Sigmoid colon (tissue), 7 donors: ENCODE results near the gene VEGFA. TPM values are rescaled to one million over a fixed set of nuclear protein-coding genes. Genes with fewer than 3 reads are reported as not detected.

Source experiments
- DNase-seq: peaks from one replicate; pipeline ENCODE4 v3.0.0-alpha.2; 2019
- H3K27ac ChIP-seq, 4 donors: fragments of 200-600 bp; sonication (generic); one replicate each; pipeline ENCODE4 v1.5.1; 2016 to 2019; ENCODE audit warnings: mild to moderate bottlenecking in 1 of 4
- H3K27me3 ChIP-seq, 3 donors: fragments of 200-600 bp; sonication (generic); one replicate each; pipeline ENCODE4 v1.5.1; 2019; ENCODE audit warnings: mild to moderate bottlenecking in 1 of 3
- H3K36me3 ChIP-seq, 4 donors: fragments of 200-600 bp; sonication (generic); one replicate each; pipeline ENCODE4 v1.5.1; 2016 to 2019
- H3K4me1 ChIP-seq, 4 donors: fragments of 200-600 bp; sonication (generic); one replicate each; pipeline ENCODE4 v1.5.1; 2017 to 2019
- H3K4me3 ChIP-seq, 4 donors: fragments of 200-600 bp; sonication (generic); one replicate each; pipeline ENCODE4 v1.5.1; 2017 to 2019; ENCODE audit warnings: mild to moderate bottlenecking in 2 of 4, moderate library complexity in 1 of 4
- H3K9me3 ChIP-seq, 4 donors: fragments of 200-600 bp in 3 of 4; sonication (generic) in 3 of 4; one replicate each; pipeline versions ENCODE4 v1.5.1 to v1.6.1; 2013 to 2019
- EP300 ChIP-seq, 4 donors: sonication (generic); formaldehyde crosslinking; IDR thresholded peaks; one replicate each; pipeline ENCODE4 v1.6.1; 2017; ENCODE audit warnings: antibody characterized with exemption in 4 of 4
- POLR2A ChIP-seq, 2 donors: fragments of 450-650 bp; IDR thresholded peaks; one replicate each; pipeline ENCODE4 v1.6.1; 2016; ENCODE audit warnings: antibody characterized with exemption in 2 of 2, mild to moderate bottlenecking in 2 of 2, moderate library complexity in 2 of 2
- POLR2AphosphoS5 ChIP-seq, 4 donors: sonication (generic); formaldehyde crosslinking; IDR thresholded peaks; one replicate each; pipeline ENCODE4 v1.6.1; 2017; ENCODE audit warnings: antibody characterized with exemption in 4 of 4
- WGBS, 2 donors: extraction: QIAGEN DNeasy Blood & Tissue Kit; methylation state at CpG; one replicate each; pipeline ENCODE4 v1.1.7; 2013; 5-methylcytosine and 5-hydroxymethylcytosine counted together
- intact Hi-C: fragments of 100-400 bp; cut with DNase I; formaldehyde crosslinking; loops from one replicate; pipeline ENCODE4 v1.15.1; 2023
- polyA plus RNA-seq, 3 donors: library from polyadenylated mRNA; stranded (reverse); fragments of 200-250 nt; gene quantifications; one replicate each; pipeline ENCODE4 v1.2.3, GENCODE V29; 2013
- total RNA-seq, 4 donors: library from RNA; depleted of rRNA; stranded (reverse); fragments of >200 nt; gene quantifications; one replicate each; pipeline ENCODE4 v1.1.0, GENCODE V29; 2016
- TF ChIP-seq, protein P1 (sequence below), 4 experiments: fragments of 450-650 bp in 3 of 4; fragments of 200-600 bp in 1 of 4; IDR thresholded peaks; one replicate each; pipeline ENCODE4 v1.5.1; 2016 to 2019; ENCODE audit warnings: antibody characterized with exemption in 4 of 4, mild to moderate bottlenecking in 3 of 4, moderate library complexity in 2 of 4
- donor health status: healthy with polysubstance abuse.
- donor health status: Bipolar disorder and iron deficiency.
- donor health status: healthy.

VEGFA gene
- total and polyA plus RNA-seq, 7 donors: 11.1 to 111 (median 34.2) TPM

DNA sequence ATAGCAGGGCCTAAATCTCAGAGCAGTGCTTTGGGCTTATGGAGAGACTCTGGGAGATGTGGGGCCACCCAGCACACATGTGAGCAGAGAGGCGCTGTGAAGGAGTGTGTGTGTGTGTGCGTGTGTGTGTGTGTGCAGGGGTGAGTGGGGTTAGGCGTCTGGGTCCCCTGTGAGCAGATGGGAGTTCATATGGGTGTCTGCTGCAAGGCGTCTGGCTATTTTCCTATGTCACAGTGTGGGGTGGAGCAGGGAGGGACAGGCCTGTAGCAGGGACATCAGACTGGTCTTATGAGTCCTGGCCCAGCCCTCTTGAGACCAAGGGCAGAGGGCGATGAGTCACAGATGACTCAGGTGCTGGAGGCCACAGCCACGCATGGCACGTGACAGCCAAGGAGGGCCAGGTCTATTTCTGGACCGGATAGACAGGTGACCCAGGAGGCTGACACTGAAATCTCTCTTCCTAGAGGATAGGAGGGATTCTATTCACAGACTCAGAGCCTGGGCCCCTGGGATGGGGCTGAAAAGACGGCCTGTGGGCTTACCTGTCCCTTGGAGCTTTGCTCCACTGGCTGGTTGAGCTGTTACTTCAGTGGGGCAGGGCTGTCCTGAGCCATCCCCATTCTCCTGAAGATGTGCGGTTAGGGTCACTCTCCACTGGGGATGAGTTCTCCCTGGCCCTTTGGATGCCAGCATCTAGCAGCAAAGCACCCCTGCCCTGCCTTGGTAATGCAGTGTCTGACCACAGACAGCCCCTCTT, 28.9 kb downstream of the VEGFA start:
- Histone ChIP-seq H3K36me3 (no peaks in the 10 kb centered on the region), H3K9me3 (no peaks in the 10 kb centered on the region), H3K27me3 (no peaks in the 10 kb centered on the region), H3K4me1 (no peaks in the 10 kb centered on the region), H3K27ac (no peak overlapping the region), H3K4me3 (no peak overlapping the region)
- intact Hi-C loops: no loop called here
- DNase-seq: no peak
- TF ChIP-seq POLR2AphosphoS5 (IDR thresholded peaks at IDR 0.05) (peak in 1 of 4 donors; percentile 12), POLR2A (IDR thresholded peaks at IDR 0.05) (peak in 1 of 2 donors; percentile 52), EP300 (IDR thresholded peaks at IDR 0.05) (no peak)
- WGBS, 2 donors: 27 to 65% methylated on average over 10 of the region's 10 CpGs

GRCh38 chr6:43799551-43800297, 29.7 kb downstream of the VEGFA start:
- Histone ChIP-seq H3K4me3 (no peak overlapping the region), H3K27ac (no peak overlapping the region)
- intact Hi-C loops: no loop called here

DNA sequence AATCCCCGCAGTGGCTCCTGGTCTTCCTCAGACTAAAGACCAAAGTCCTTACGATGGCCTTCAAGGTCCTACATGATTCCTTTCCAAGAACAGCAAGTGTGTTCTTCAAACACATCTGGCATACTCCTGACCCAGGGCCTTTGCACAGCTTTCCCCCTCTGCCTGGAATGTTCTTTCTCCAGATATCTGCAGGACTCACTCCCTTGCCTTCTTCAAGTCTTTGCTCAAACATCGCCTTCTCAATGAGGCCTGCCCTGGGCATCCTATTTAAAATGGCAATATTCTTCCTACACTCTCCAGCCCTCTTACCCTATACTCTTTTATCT, 30.2 kb downstream of the VEGFA start:
- WGBS, 2 donors: 61 to 73% methylated on average over 3 of the region's 3 CpGs
- intact Hi-C loops: no loop called here
- no peak overlapping the region for H3K27ac ChIP-seq
- H3K9me3 ChIP-seq: no peaks in the 10 kb centered on the region
- TF ChIP-seq POLR2AphosphoS5 (IDR thresholded peaks at IDR 0.05) (no peak), POLR2A (IDR thresholded peaks at IDR 0.05) (no peak), EP300 (IDR thresholded peaks at IDR 0.05) (no peak)
- TF ChIP-seq, protein P1, sequence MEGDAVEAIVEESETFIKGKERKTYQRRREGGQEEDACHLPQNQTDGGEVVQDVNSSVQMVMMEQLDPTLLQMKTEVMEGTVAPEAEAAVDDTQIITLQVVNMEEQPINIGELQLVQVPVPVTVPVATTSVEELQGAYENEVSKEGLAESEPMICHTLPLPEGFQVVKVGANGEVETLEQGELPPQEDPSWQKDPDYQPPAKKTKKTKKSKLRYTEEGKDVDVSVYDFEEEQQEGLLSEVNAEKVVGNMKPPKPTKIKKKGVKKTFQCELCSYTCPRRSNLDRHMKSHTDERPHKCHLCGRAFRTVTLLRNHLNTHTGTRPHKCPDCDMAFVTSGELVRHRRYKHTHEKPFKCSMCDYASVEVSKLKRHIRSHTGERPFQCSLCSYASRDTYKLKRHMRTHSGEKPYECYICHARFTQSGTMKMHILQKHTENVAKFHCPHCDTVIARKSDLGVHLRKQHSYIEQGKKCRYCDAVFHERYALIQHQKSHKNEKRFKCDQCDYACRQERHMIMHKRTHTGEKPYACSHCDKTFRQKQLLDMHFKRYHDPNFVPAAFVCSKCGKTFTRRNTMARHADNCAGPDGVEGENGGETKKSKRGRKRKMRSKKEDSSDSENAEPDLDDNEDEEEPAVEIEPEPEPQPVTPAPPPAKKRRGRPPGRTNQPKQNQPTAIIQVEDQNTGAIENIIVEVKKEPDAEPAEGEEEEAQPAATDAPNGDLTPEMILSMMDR (IDR thresholded peaks at IDR 0.05): no peak
- no peaks in the 10 kb centered on the region for H3K4me1 ChIP-seq
- no peak overlapping the region for H3K4me3 ChIP-seq
- H3K36me3 ChIP-seq: no peaks in the 10 kb centered on the region
- no peaks in the 10 kb centered on the region for H3K27me3 ChIP-seq
- no peak for DNase-seq

More at GRCh38 chr6:43799551-43800297, 29.7 kb downstream of the VEGFA start:
- 60 to 87% methylated on average over 6 of the region's 6 CpGs for WGBS, 2 donors
- no peak for DNase-seq
- no peaks in the 10 kb centered on the region for H3K4me1 ChIP-seq
- H3K36me3 ChIP-seq: no peaks in the 10 kb centered on the region
- no peaks in the 10 kb centered on the region for H3K27me3 ChIP-seq
- H3K9me3 ChIP-seq: no peaks in the 10 kb centered on the region
- TF ChIP-seq POLR2A (IDR thresholded peaks at IDR 0.05): no peak
- TF ChIP-seq, protein P1 (IDR thresholded peaks at IDR 0.05): no peak
- no peak for TF ChIP-seq POLR2AphosphoS5 (IDR thresholded peaks at IDR 0.05)
- TF ChIP-seq EP300 (IDR thresholded peaks at IDR 0.05): no peak

DNA sequence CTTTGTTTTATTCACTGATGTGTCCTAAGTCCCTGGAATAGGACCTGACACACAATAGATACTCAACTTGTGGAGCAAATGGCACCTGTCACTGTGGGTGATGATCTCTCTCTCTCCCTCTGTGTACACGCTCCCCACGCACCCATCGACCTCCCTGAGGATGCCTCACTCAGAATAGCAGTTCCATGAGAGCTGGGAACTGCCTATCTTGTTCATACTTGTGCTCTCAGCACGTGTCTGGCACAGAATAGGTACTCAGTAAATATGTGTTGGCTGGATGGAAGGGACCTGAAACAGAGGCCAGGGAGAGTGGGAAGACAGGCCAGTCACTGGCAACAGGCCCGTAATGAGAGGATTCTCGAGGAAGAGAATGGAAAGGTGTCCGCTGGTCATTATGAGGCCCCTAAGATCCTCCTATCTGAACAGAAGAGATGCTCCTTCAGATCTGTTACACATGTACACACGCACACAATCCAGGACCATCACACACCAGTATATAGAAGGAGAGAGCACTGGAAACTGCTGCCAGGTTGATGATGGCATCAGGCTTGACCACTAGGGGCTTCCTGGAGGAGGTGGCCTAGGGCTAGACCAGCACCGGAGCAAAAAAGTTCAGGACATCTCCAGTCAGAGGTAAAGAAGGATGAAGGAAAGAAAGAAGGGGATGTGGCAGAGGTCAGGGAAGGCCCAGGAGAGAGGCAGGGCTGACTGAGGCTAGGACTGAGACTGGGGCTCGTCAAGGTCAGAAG, 30.9 kb downstream of the VEGFA start:
- Histone ChIP-seq H3K4me1 (no peaks in the 10 kb centered on the region), H3K9me3 (no peaks in the 10 kb centered on the region), H3K27me3 (no peaks in the 10 kb centered on the region), H3K27ac (no peak overlapping the region), H3K4me3 (no peak overlapping the region), H3K36me3 (no peaks in the 10 kb centered on the region)
- intact Hi-C loops: no loop called here
- DNase-seq: no peak
- WGBS, 2 donors: 92 to 93% methylated on average over 10 of the region's 10 CpGs
- TF ChIP-seq EP300 (IDR thresholded peaks at IDR 0.05) (no peak), POLR2A (IDR thresholded peaks at IDR 0.05) (no peak), POLR2AphosphoS5 (IDR thresholded peaks at IDR 0.05) (no peak)
- TF ChIP-seq, protein P1 (IDR thresholded peaks at IDR 0.05): no peak
